H9 (cell line): ENCODE data around the gene SETD7. TPM values are rescaled to one million over a fixed set of nuclear protein-coding genes. Genes with fewer than 3 reads are reported as not detected.

Experiments
- DNase-seq: peaks from one replicate; pipeline ENCODE4 v3.0.0-alpha.2; 2017
- H2AFZ ChIP-seq: one replicate; pipeline ENCODE4 v1.6.1; 2013; ENCODE audit warnings: mild to moderate bottlenecking, low read length, control low read depth, moderate library complexity
- H2AK5ac ChIP-seq: 2 replicates; pipeline ENCODE4 v1.6.1; 2013; ENCODE audit warnings: low read length, control low read depth, mixed read lengths; ENCODE audit not compliant: insufficient read length
- H2BK120ac ChIP-seq: one replicate; pipeline ENCODE4 v1.6.1; 2013; ENCODE audit warnings: low read depth, mild to moderate bottlenecking, low read length, control low read depth, inconsistent platforms; ENCODE audit not compliant: poor library complexity, severe bottlenecking
- H2BK12ac ChIP-seq: 2 replicates; pipeline ENCODE4 v1.6.1; 2013; ENCODE audit warnings: low read length, control low read depth, mixed read lengths, low read depth; ENCODE audit not compliant: insufficient read length
- H2BK15ac ChIP-seq: 2 replicates; pipeline ENCODE4 v1.6.1; 2013; ENCODE audit warnings: low read depth, low read length, control low read depth
- H2BK20ac ChIP-seq: one replicate; pipeline ENCODE4 v1.6.1; 2013; ENCODE audit warnings: low read depth, mild to moderate bottlenecking, low read length, control low read depth, inconsistent platforms; ENCODE audit not compliant: poor library complexity, severe bottlenecking
- H2BK5ac ChIP-seq: 2 replicates; pipeline ENCODE4 v1.6.1; 2013; ENCODE audit warnings: low read length, control low read depth, mixed read lengths; ENCODE audit not compliant: insufficient read length
- H3K14ac ChIP-seq: 2 replicates; pipeline ENCODE4 v1.6.1; 2013; ENCODE audit warnings: low read length, control low read depth; ENCODE audit not compliant: insufficient read depth
- H3K18ac ChIP-seq: 2 replicates; pipeline ENCODE4 v1.6.1; 2013; ENCODE audit warnings: low read depth, mild to moderate bottlenecking, mixed read lengths, low read length, control low read depth; ENCODE audit not compliant: insufficient read length
- H3K23ac ChIP-seq: 2 replicates; pipeline ENCODE4 v1.6.1; 2013; ENCODE audit warnings: low read length, control low read depth, mixed read lengths, low read depth; ENCODE audit not compliant: insufficient read length
- H3K23me2 ChIP-seq: 2 replicates; pipeline ENCODE4 v1.6.1; 2013; ENCODE audit warnings: low read depth, mild to moderate bottlenecking, mixed read lengths, low read length, control low read depth; ENCODE audit not compliant: insufficient read length, poor library complexity, severe bottlenecking
- H3K27ac ChIP-seq: 2 replicates; pipeline ENCODE4 v1.5.1; 2013; ENCODE audit warnings: low read length, control low read depth, mixed read lengths, low read depth; ENCODE audit not compliant: insufficient read length
- H3K27me3 ChIP-seq: 2 replicates; pipeline ENCODE4 v1.6.1; 2013; ENCODE audit warnings: low read length, control low read depth, inconsistent platforms; ENCODE audit not compliant: insufficient read depth
- H3K4ac ChIP-seq: 2 replicates; pipeline ENCODE4 v1.6.1; 2013; ENCODE audit warnings: low read depth, mild to moderate bottlenecking, control low read depth, inconsistent platforms, low read length, moderate library complexity
- H3K4me1 ChIP-seq: 2 replicates; pipeline ENCODE4 v1.6.1; 2013; ENCODE audit warnings: low read length, control low read depth, inconsistent platforms; ENCODE audit not compliant: insufficient read depth
- H3K4me2 ChIP-seq: 2 replicates; pipeline ENCODE4 v1.6.1; 2013; ENCODE audit warnings: low read length, control low read depth, mixed read lengths; ENCODE audit not compliant: insufficient read length, insufficient read depth
- H3K56ac ChIP-seq: 2 replicates; pipeline ENCODE4 v1.6.1; 2013; ENCODE audit warnings: low read depth, mild to moderate bottlenecking, mixed read lengths, low read length, control low read depth; ENCODE audit not compliant: insufficient read length
- H3K79me1 ChIP-seq: 2 replicates; pipeline ENCODE4 v1.6.1; 2013; ENCODE audit warnings: low read depth, mild to moderate bottlenecking, moderate library complexity, low read length, control low read depth, inconsistent platforms; ENCODE audit not compliant: insufficient read depth, poor library complexity, severe bottlenecking
- H3K79me2 ChIP-seq: 2 replicates; pipeline ENCODE4 v1.6.1; 2013; ENCODE audit warnings: low read length, control low read depth, inconsistent platforms; ENCODE audit not compliant: insufficient read depth
- H3K9ac ChIP-seq: 2 replicates; pipeline ENCODE4 v1.6.1; 2013; ENCODE audit warnings: low read length, control low read depth, mixed read lengths; ENCODE audit not compliant: insufficient read length; ENCODE audit errors: extremely low read depth
- H3K9me3 ChIP-seq: one replicate; pipeline ENCODE4 v1.6.1; 2013; ENCODE audit warnings: low read depth, low read length, inconsistent platforms; ENCODE audit not compliant: control insufficient read depth
- H3T11ph ChIP-seq: one replicate; pipeline ENCODE4 v1.6.1; 2013; ENCODE audit warnings: mild to moderate bottlenecking, low read length, control low read depth, inconsistent platforms
- H4K20me1 ChIP-seq: one replicate; pipeline ENCODE4 v1.6.1; 2013; ENCODE audit not compliant: control insufficient read depth, insufficient read length, insufficient read depth
- H4K5ac ChIP-seq: 2 replicates; pipeline ENCODE4 v1.6.1; 2013; ENCODE audit warnings: low read depth, mild to moderate bottlenecking, mixed read lengths, low read length, control low read depth; ENCODE audit not compliant: insufficient read length
- H4K8ac ChIP-seq: replicated peaks from 2 replicates; pipeline ENCODE4 v1.6.1; 2013; ENCODE audit warnings: low read length, control low read depth, mixed read lengths, low read depth; ENCODE audit not compliant: insufficient read length
- H4K91ac ChIP-seq: 2 replicates; pipeline ENCODE4 v1.6.1; 2013; ENCODE audit warnings: low read depth, mild to moderate bottlenecking, moderate library complexity, mixed read lengths, low read length, control low read depth; ENCODE audit not compliant: insufficient read length
- H3K27ac Mint-ChIP-seq, 3 experiments: 2 replicates in 2 of 3; 3 replicates in 1 of 3; pipeline ENCODE4 v1.8.0; 2020 to 2021; ENCODE audit warnings: mixed read lengths in 3 of 3, mild to moderate bottlenecking in 1 of 3, moderate library complexity in 1 of 3
- H3K27me3 Mint-ChIP-seq: 2 replicates; pipeline ENCODE4 v1.8.0; 2021; ENCODE audit warnings: low read depth, mild to moderate bottlenecking, moderate library complexity, mixed read lengths
- H3K36me3 Mint-ChIP-seq, 3 experiments: 2 replicates in 2 of 3; 3 replicates in 1 of 3; pipeline ENCODE4 v1.8.0; 2020 to 2021; ENCODE audit warnings: low read depth in 3 of 3, mixed read lengths in 3 of 3; ENCODE audit not compliant: insufficient read depth in 1 of 3
- H3K4me1 Mint-ChIP-seq, 2 experiments: 2 replicates each; pipeline ENCODE4 v1.8.0; 2020; ENCODE audit warnings: mixed read lengths in 2 of 2
- H3K4me3 Mint-ChIP-seq, 2 experiments: 2 replicates in 1 of 2; 3 replicates in 1 of 2; pipeline ENCODE4 v1.8.0; 2020 to 2021; ENCODE audit warnings: mild to moderate bottlenecking in 2 of 2, mixed read lengths in 2 of 2, moderate library complexity in 1 of 2
- H3K9me3 Mint-ChIP-seq, 2 experiments: 2 replicates in 1 of 2; 3 replicates in 1 of 2; pipeline ENCODE4 v1.8.0; 2020; ENCODE audit warnings: mild to moderate bottlenecking in 2 of 2, mixed read lengths in 2 of 2, moderate library complexity in 1 of 2
- WGBS: extraction: QIAGEN DNeasy Blood & Tissue Kit; methylation state at CpG from one replicate; pipeline ENCODE4 v1.1.7; 2013; ENCODE audit warnings: missing lambda C conversion rate, low lambda C conversion rate, mixed read lengths; ENCODE audit not compliant: insufficient read length; ENCODE audit errors: extremely low coverage; 5-methylcytosine and 5-hydroxymethylcytosine counted together
- total RNA-seq: library from RNA; stranded (reverse); gene quantifications from 2 replicates; pipeline ENCODE4 v1.2.1, GENCODE V29; 2021
- TF ChIP-seq, protein P1 (sequence below): fragments of 200-600 bp; sonication (generic); conservative IDR thresholded peaks from 3 replicates; pipeline ENCODE4 v1.8.0; 2021; ENCODE audit warnings: antibody characterized with exemption, mild to moderate bottlenecking

Gene SETD7
- total RNA-seq, 1 experiment from 2014 or later = 1.5 TPM

DNA sequence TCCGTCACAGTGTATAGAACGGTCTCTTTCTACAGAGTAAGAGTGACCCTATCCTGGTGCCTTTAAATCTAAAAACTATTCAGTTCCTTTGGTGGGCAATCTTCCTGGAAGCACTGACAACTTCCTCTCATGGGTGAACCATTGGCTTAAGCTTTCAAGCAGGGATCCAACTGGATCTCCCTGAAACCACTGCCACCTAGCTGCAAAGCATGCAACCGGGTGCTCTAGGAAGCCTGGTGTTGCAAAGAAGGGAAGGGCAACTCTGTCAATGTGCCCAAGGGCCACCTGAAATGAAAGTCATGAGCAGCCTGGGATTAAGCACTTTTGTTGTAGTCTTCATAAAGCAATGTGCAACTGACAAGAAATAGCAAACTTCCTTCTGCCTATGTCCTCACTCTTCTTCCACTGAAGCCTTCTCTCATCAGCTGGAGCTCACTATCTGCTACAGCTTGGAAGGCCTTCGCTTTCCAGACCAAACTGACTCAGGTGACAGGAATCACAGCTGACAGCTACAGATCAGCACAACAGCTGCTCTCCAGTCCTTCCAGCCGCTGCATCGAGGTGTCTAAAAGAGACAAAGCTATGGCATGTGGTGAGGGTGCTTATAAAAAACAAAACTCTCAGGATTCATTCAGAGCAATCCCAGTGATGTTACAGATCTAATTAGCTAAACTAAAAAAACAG, 46.1 kb downstream of the SETD7 start:
- no peaks in the 10 kb centered on the region for H4K20me1 ChIP-seq
- H3K4ac ChIP-seq = no peak overlapping the region
- H3K23me2 ChIP-seq = no peaks in the 10 kb centered on the region
- H3K4me3 Mint-ChIP-seq = no peak overlapping the region
- H3K56ac ChIP-seq = no peak overlapping the region
- H3K18ac ChIP-seq = no peak overlapping the region
- no peak overlapping the region for H3K27ac ChIP-seq
- H3K27me3 Mint-ChIP-seq = no peaks in the 10 kb centered on the region
- H3K9me3 Mint-ChIP-seq = no peaks in the 10 kb centered on the region
- H3K9ac ChIP-seq = no peak overlapping the region
- H2BK20ac ChIP-seq = no peak overlapping the region
- WGBS = no CpG with 5 or more reads among the region's 6 CpGs
- H3K27me3 ChIP-seq = no peaks in the 10 kb centered on the region
- no peak overlapping the region for H2BK120ac ChIP-seq
- H2BK15ac ChIP-seq = no peak overlapping the region
- H2AFZ ChIP-seq = no peak overlapping the region
- no peaks in the 10 kb centered on the region; a peak in 1 of 7 replicates for H3K36me3 Mint-ChIP-seq
- H3K23ac ChIP-seq = no peak overlapping the region
- H3K79me2 ChIP-seq = no peaks in the 10 kb centered on the region
- H3K4me1 Mint-ChIP-seq = peaks cover 14 to 24% of the 10 kb centered on the region in 2 experiments
- no peak overlapping the region for H3K14ac ChIP-seq
- H3K79me1 ChIP-seq = no peaks in the 10 kb centered on the region
- H4K8ac ChIP-seq = no peak overlapping the region
- TF ChIP-seq, protein P1, sequence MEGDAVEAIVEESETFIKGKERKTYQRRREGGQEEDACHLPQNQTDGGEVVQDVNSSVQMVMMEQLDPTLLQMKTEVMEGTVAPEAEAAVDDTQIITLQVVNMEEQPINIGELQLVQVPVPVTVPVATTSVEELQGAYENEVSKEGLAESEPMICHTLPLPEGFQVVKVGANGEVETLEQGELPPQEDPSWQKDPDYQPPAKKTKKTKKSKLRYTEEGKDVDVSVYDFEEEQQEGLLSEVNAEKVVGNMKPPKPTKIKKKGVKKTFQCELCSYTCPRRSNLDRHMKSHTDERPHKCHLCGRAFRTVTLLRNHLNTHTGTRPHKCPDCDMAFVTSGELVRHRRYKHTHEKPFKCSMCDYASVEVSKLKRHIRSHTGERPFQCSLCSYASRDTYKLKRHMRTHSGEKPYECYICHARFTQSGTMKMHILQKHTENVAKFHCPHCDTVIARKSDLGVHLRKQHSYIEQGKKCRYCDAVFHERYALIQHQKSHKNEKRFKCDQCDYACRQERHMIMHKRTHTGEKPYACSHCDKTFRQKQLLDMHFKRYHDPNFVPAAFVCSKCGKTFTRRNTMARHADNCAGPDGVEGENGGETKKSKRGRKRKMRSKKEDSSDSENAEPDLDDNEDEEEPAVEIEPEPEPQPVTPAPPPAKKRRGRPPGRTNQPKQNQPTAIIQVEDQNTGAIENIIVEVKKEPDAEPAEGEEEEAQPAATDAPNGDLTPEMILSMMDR = peak; percentile 71
- no peaks in the 10 kb centered on the region for H3K9me3 ChIP-seq
- H3K27ac Mint-ChIP-seq = peak overlapping the region in 2 of 3 experiments; percentile 47 to 66; a peak in 2 of 7 replicates
- H3K4me2 ChIP-seq = no peak overlapping the region
- peak; percentile 66 for DNase-seq
- no peak overlapping the region for H4K91ac ChIP-seq
- H2AK5ac ChIP-seq = no peak overlapping the region
- H2BK5ac ChIP-seq = no peak overlapping the region
- no peak overlapping the region for H3T11ph ChIP-seq
- no peak overlapping the region for H4K5ac ChIP-seq
- H2BK12ac ChIP-seq = no peak overlapping the region
- no peaks in the 10 kb centered on the region for H3K4me1 ChIP-seq
